NCI-H1930 (cell line): ENCODE results near the gene PREX1.

Experiments
- DNase-seq, 2 experiments: peaks; one replicate each; lab custom pipeline; 2025; lab: John Stamatoyannopoulos, UW

PREX1 gene

DNA sequence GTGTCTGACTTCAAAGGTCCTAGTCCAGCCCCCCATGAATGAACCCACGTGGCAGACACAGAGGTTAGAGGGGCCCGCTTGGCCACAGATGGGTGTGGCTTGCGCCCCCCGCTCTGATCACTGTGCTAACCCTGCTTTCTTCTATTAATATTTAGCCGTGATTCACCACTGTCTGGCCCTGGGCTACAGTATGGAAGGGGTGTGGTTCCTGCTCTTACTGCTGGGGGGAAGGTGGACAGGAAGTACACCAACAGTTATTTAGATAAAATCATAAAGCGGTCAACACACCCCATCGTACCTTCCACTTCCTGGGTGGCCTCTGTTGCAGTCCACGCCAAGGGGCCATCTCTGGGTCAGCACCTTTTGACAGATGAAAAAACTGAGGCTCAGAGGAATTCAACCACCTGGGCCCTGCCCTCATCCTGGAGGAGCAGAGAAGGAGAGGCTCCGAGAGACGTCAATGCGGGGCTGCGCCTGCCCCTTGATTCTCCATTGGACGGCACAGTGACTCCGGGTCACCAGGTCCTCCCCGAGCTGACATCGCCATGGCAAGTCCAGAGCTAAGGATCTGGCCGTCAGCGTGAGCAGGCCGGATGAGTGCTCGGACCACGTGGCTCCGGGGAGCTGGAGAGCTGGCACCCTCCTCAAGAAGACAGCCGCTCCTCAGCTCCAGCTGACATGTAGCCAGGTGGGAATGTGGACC is 206.3 kb downstream of the PREX1 start:
- DNase-seq = no peak

DNA sequence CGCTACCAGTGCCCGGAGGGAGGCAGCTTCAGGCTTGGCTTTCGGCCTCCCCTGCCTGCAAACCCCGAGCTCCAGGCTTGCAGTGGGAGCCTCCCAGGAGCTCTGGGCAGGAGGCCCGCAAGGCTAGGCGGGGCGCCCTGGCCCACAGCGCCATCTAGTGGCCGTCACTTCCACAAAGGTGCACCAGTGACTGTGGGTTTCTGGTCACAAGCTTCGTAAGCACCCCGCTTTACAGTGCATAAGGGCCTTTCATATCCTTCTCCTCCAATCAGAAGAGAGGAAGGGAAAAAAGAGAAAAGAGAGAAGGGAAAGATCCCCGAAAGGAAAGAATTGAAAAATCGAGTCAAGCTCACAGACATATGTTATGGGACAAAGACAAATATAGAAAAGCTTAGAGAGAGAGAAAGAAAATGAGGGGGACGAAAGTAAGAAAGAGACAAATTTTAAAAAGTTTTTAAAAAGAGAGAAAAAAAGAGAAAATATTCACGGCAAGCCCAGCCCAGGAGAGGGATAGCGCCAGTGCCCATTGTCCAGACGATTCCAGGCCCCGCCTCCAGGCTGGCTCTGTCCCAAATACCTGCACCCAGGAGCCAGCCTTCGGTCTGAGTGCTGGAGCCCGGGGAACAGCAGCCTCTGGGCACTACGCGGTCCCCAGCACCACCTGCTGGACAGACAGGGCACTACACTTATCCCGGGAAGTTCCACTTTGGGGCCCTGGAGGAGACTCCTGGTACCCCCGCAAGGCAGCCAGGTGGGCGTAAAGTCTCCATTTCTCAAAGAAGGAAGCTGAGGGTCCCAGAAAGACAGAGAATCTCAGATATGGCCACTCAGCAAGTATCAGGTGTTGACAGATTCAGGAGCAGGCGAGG is 207.1 kb downstream of the PREX1 start:
- peak; percentile 80 for DNase-seq

DNA sequence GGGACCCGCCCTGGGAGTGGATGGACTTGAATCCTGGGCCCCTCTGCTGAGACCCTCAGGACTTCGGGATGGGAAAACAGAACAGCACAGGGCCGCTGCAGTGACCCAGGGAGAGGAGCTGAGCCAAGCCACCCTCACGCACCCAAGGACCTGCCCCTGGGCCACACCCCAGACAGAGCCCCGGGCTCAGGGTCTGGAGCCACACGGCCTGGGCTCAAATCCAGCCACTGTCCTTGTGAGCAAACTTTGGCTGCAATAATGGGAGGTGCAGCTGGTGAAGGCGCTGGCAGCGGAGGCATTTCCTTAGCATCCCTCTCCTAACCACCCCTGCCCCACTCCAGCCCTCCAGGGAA is 207.7 kb downstream of the PREX1 start:
- DNase-seq = no peak

DNA sequence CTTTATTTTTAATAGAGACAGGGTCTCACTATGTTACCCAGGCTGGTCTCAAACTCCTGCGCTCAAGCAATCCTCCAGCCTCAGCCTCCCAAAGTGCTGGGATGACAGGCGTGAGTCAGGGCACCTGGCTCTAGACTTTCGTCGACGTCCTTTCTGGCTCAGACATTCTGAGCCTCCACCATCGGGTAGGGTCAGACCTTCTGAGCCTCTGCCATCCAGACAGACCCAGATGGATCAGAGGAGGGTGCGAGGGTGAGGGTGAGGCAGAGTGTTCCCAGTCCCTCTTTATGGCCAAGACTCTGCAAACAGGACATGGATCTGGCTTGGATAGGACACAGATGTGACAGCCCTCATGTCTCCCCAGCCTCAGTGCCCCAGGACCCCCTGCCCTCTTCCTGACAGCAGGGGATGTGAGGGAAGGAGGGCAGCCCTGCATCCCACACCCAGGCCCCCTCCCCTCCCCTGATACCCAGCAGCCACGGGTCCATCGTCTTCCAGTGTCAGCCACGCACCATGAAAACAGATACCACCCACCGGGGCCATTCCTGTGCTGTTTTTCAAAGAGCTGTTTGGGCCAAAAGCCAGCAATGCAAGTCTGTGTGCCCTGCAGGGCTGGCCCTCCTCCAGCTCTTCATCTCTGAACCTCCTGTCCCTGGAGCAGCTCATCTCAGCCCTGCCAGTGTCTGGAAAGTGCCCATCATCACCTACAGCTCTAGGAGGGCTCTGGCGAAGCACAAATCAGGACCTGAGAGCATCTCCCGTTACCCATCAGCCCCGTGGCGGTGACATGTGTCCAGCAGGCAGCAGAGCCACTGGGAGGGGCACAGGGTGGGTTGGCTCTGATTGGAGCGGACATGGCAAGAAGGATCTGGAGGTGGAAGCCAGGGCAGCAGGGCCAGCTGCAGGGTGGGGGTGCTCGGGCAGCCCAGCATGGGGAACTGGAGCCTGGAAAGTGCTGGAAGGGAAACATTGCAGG is 208.4 kb downstream of the PREX1 start:
- DNase-seq = no peak

DNA sequence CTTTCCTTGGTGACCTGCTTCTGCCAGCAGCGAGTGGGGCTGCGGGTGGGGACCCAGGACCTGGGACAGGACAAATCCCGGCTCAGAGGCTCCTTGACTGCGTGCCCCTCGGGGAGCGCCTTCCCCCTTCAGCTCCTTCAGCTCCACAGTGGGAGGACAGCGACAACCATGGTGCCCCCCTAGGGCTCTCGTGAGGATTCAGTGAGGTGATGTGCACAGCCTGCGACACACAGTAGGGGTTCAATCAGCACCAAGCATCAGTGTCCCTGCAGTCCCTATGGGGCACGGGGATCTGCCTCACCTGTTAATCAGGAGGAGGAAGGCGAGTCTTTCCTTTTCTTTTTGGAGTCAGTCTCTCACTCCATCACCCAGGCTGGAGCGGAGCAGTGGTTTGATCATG is 209.2 kb downstream of the PREX1 start:
- no peak for DNase-seq

DNA sequence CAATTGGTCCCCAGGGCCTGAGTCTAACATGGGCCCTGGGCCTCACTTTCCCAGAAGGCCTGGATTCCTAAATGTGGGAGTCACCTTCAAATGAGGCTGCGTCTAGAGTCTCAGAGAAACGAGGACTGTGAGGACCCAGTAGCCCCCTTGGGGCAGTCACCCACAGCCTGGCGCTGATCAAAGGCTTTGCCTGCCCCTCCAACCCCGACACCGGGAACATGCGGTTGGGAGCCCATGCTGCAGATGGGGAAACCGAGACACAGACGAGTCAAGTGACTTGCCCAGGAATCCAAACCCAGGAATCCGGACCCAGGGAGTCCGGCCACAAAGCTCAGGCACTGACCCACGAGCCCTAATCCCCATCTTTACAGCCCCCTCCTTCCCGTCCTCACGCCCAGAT is 209.7 kb downstream of the PREX1 start:
- DNase-seq = no peak

DNA sequence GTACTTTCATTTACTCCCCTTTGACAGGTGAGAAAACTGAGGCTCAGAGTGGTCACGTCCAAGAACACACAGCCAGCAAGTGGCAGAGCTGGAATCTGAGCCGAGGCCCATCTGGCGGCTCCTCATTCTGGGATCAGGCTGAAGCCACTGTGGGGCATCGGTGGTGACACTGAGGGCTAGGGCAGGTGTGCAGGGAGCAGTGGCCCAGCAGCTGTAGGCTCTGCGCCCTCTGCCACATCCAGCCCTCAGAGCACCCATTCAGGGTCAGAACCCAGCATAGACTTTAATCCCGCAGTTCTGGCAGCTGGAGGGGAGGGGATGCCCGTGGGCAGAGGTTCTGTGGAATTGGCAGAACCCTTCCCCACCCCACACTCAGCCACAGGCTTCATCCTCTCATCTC is 210.3 kb downstream of the PREX1 start:
- DNase-seq = no peak

DNA sequence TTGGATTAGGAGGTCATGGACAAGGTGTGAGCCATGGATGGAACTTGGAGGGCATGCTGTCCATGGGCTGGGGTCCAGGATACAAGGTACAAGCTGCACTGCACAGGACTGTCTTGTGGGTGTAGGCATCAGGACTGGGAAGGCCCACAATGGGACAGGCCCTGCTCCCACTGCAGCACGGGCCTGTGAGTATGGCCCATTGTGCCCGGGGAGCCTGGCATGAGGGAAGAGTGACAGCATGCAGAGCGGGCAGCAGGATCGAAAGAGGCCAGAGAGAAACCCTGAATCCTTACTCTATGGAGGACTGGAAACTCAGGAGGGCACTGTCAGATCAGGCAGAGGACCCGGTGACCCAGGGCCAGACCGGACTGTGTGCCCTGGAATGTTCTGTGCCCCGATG is 211.3 kb downstream of the PREX1 start:
- DNase-seq = no peak

DNA sequence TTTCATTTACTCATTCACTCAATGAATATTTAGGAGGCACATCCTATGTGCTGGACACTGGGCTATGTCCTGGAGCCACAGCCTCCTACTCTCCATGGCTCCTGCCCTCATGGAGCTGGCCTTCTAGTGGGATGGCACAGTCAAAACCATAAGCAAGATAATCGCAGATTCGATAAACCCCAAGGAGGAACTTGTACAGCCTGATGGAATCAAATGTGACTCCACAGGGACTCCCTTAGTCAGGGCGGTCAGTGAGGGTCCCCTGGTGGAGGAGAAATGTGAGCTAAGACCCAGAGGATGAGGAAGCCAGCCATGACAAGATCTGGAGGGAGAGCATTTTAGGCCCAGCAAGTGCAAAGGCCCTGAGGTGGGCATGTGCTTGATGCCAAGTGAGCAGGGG is 211.9 kb downstream of the PREX1 start:
- no peak for DNase-seq

DNA sequence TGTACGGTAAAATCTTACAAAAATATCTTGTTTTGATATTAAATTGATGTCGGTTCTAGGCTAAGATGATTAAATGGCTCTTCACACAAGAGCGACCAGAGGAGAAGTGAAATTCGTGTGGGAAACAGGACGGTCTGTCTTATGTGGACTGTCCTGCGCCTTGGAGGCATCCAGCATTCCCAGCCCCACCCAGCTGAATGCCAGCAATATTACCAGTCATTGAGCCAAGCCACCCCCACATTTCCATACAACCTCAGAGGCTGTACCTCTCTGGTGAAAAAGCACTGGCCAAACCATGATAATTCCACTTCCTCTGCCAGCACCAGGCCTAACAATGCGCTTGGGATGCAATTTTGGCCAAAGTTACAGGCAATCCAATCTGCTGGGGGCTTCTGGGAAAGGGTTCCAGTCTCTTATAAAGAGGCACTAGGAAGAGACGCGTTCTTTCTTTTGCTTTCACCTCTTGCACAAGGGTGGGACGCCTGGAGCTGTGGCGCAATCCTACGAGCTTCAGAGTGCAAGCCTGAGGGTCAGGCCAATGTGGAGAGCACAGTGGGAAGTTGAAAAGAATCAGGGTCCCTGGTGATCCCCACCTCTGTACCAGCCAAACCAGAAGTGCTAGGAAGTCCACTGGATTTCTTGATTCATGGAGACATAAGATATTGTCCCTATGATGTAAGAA is 213.1 kb downstream of the PREX1 start:
- no peak for DNase-seq

DNA sequence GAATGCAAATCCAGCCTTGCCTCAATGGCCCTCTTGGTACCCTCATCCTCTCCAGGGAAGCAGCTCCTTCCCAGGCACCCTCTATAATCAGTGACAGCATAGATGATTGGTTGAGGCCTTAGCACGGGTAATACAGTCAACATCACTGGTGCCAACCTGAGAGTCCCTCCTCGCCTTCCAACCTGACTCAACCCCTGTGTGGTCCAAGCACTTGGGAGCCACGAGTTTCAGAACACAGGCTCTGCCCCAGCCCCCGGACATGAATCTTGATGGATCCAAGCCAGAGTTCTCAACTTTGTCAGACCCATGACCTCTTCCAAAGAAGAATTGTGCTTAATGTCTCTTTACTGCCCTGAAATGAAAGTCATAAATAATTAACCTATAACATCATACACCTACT is 213.9 kb downstream of the PREX1 start:
- no peak for DNase-seq

DNA sequence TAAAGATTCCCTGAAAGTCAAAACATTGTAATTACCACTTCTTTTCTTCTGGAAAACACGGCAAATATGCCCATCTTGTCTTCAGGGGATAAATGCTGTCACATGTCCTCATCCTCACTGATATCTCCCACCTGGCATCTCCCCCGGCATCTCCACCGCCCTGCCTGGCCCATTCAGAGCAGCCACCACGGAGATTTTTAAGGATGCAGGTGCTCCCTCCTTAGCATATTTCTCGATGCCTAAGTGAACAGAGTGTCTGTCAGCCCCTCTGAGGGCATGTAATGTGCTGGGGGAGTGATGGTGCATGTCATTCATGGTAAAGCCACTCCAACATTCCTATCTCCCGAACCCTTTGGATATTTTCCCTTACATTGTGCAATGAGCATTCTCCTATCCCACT is 215.5 kb downstream of the PREX1 start:
- DNase-seq = no peak

DNA sequence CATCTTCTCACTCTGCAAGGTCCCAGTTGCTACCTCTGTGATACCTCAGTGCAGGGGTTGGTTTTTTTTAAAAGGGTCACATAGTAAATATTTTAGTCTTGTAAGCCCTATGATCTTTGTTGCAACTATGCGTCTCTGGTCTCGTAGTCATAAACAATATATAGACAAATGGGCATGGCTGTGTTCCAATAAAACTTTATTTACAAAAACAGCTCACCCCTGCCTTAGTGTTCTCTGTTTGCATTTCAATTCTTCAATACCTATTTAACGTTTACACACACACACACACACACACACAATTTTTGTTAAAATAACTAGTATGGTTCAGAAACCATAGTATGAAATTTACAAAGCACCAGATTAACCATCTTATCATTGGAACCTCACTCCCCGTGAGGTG is 216.8 kb downstream of the PREX1 start:
- no peak for DNase-seq

DNA sequence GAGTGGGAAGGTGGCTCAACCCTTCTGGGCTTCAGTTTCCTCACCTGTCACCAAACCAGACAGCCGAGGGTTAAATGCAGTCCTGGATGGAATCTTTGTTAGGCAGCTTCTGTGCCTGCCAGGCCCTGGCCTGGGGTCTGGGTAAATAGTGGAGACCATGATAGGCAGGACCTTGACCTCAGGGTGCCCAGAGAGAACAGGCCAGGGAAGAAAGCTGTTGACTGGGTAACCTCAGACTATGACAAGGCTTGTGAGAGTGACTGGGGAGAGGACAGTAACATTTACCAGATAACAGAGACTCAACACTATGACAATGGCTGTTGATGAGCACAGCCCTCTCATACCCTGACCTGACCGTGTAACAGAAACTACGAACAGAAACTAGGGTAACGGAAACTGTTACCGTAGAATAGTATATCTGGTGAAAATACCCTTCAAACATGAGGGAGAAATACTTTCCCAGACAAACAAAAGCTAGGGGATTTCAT is 218.3 kb downstream of the PREX1 start:
- DNase-seq = no peak

DNA sequence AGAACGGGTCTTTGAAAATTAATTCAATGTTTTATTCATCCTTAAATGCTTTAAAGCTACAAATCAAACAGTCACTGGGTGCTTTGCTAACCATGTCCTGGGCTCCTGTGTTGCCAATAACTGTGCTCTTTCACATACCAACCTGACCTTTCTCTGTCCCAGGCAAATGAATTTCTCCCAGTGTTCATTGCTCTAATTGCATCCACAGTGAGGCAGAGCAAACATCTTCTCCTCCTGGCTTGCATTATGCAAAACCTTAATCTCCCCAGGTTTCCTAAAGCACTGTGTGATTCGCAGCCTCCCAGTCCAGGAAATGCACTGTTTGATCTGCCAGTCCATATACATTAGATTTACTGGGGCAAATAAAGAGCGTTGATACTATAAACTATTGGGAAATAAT is 219.0 kb downstream of the PREX1 start:
- no peak for DNase-seq

DNA sequence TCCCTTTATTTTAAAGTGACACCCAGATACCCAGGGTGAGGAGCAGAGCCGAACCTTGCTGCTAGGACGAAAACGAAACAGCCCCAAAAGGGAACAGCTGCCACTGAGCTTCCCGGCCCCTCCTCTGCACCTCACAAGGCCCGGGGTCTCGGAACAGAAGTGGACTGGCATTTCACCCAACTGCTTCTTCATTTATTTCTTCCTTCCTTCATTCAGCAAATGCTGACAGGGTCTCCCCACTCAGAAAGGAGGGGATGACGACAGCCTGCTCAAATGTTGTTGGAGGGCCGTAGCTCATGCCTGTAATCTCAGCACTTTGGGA is 220.3 kb downstream of the PREX1 start:
- DNase-seq = no peak

DNA sequence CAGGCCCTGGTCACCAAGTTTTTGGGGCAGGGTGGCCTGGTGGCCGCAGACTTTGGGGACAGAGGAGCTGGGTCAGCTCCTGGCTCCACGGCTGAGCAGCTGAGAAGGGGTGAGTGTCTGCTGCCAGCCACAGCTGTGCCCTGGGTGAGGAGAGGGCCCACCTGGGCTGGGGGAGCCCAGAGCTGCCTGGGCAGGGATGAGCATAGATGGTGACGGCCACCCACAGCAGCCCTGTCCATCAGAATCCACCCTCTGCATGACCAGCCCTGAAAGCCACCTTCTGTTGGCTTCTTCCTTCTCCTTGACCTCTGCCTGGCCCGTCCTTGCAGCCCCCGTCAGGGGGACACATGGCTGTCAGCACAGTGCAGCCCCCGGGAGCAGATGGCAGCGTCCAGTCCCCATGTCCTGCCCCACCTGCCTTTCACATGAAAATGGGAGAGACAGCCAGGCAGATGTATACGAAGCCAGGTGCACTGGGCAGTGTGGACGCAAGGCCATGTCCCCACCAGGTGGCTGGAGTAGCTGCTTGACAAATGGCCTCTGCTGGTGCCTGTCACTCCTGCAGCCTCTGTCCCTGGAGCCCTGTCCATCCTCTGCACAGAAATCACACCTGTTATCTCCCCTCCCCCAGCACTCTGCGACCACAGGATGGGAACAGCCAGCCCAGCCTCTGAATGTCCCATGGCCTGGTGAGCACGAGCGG is 220.8 kb downstream of the PREX1 start:
- DNase-seq = no peak

DNA sequence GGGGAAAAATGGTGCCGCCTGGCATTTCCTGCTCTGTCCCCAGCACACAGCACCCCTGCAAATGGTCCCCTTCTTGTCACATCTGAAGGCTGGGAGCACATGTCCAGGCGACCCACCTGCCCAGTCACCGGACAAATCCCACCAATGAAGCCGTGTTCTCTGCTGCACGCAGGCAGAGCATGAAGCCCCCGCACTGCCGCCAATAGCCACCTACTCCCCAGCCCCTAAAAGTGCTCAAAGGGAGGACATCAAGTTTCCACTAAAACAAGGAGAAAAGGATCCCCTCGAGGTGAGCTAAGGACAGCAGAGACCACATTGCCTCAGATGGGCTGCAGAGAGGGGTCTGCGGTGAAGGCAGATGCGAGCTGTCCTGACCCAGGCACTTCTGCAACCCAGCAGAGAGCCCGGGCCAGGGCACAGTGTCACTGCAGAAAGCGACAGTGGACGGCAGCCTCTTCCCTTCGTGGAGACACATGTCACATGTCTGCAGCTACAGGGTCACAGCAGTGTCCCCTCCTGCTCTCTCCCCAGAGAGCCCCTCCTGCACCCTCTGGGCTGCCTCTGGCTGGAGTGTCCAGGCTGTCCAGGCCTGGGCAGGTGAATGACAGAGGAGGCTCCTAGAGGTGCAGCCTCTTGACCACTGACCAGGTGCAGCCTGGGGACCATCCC is 221.5 kb downstream of the PREX1 start:
- DNase-seq = no peak

DNA sequence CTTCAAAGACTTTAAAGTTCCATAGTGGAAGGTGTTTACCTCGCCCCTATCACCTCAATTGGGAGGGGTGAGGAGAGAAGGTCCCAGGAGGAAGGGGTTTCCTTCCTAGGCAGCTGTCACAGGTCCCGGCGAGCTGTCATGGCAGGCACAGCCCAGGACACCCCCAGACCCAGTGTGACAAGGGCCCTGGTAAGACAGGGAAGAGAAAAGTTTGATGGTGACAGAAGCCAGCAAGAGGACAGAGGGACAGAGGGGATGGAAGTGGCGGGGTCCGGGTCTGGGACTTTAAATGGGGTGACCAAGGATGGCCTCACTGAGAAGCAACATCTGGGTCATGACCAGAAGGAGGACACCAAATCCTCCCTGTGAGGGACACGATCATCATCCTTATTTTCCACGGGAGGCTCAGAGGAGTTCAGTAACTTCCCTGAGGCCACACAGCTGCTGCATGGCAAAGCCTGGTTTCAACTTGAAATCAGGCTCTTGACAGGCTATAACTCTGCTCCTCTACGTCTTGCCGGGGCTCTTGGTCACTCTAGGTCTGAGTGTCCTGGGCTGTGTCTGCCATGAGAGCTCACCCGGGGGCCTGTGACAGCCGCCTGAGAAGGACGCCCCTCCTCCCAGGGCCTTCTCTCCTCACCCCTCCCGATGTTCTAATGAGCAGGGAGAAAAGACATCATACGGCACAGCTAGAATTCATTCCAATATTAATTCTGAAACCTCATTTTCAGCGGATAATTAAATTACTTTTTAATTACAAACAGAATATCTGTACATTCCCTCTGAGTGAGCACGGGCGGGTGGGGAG is 222.2 kb downstream of the PREX1 start:
- DNase-seq = no peak

DNA sequence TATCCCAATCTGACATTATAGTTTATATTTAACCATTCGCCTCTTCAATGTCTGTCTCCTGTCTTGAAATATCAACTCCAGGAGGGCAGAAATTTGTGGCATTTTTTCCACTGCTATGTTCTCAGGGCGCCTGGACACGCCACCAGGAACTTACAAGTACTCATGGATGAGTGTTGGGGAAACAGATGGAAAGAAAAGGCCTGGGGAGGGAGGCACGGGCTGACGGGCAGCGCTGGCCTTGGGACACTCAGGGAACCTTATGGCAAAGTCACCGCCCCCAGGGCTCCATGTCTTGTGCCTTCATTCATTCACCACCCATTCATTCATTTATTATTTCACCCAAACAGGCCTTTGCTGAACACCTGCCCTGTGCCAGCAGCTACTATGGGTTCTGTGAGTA is 222.9 kb downstream of the PREX1 start:
- DNase-seq = no peak
